Measurements from ENCODE around the gene CDH24. TPM values are rescaled to one million over a fixed set of nuclear protein-coding genes. Genes with fewer than 3 reads are reported as not detected.

The CDH24 gene
- total RNA-seq, 4 donors from 2014 or later: 3.4 to 8.4 (median 5.7) TPM

DNA sequence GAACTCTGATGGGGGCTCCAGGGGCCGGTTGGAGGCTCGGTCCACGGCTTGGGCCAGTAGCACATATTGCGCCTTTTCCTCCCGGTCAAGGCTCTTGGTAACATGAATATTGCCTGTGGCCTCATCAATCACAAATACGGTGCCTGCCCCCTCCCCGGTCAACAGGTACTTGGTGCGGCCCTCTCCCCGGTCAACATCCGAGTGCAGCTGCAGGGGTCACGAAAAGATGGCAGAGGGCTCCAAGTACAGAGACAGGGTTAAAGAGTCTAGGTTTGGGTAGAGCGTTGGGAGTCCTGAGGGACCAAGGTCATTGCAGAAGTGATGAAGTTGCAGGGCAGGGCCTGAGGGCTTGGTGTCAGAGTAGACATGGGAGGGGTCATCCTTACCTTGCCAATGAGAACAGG, 2.2 kb downstream of the CDH24 start:
- peaks cover 20% of the 10 kb centered on the region for H3K4me1 ChIP-seq
- H3K27ac ChIP-seq: no peak overlapping the region
- 99% methylated on average over 12 of the region's 12 CpGs for WGBS
- no peak overlapping the region for H3K4me3 ChIP-seq
- no peaks in the 10 kb centered on the region for H3K27me3 ChIP-seq
- TF ChIP-seq EP300 (IDR thresholded peaks at IDR 0.05): no peak
- TF ChIP-seq, protein P1, sequence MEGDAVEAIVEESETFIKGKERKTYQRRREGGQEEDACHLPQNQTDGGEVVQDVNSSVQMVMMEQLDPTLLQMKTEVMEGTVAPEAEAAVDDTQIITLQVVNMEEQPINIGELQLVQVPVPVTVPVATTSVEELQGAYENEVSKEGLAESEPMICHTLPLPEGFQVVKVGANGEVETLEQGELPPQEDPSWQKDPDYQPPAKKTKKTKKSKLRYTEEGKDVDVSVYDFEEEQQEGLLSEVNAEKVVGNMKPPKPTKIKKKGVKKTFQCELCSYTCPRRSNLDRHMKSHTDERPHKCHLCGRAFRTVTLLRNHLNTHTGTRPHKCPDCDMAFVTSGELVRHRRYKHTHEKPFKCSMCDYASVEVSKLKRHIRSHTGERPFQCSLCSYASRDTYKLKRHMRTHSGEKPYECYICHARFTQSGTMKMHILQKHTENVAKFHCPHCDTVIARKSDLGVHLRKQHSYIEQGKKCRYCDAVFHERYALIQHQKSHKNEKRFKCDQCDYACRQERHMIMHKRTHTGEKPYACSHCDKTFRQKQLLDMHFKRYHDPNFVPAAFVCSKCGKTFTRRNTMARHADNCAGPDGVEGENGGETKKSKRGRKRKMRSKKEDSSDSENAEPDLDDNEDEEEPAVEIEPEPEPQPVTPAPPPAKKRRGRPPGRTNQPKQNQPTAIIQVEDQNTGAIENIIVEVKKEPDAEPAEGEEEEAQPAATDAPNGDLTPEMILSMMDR (IDR thresholded peaks at IDR 0.05): no peak
- no peak for TF ChIP-seq POLR2AphosphoS5 (IDR thresholded peaks at IDR 0.05)
- no peak for TF ChIP-seq POLR2A (IDR thresholded peaks at IDR 0.05)
- H3K36me3 ChIP-seq: peaks cover 16% of the 10 kb centered on the region
- DNase-seq (ENCODE audit: low spot score in 2 of 2): no peak
- H3K9me3 ChIP-seq: no peaks in the 10 kb centered on the region

DNA sequence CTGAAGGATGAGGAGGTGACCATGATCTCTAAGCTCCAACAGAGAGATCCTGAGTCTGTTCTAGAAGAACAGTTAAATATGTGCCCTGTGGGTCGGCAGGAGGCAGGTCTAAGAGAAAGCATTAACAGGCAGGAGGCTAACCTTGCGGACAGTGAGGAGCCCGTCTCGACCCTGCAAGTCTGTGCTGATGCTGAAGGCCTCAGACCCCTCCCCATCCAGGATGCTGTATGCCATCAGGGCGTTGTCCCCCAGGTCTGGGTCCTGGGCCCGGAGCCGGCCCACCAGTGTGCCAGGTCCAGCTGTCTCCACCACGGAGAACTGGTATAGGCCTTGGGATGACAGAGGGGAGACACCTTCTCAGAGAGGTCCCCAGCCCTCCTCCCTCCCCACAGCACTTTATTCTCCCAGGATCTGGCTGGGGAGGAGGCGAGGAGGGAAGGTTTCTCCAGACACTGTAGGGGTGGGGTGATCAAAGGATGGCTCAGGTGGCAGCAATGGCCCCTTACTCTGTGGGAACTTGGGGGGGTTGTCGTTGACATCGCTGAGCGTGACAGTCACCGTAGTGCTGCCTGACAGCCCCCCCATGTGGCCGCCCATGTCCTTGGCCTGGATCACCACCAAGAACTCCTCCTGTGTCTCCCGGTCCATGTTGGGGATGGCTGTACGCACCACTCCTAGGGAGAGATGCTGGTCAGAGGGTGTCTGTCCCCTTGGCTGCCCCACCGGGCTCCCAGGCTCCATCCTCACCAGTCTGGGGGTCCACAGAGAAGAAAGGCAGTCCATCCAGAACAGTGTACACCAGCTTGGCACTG, 3.1 kb downstream of the CDH24 start:
- DNase-seq (ENCODE audit: low spot score in 2 of 2): no peak
- H3K36me3 ChIP-seq: peaks cover 7% of the 10 kb centered on the region
- no peak overlapping the region for H3K4me3 ChIP-seq
- H3K9me3 ChIP-seq: no peaks in the 10 kb centered on the region
- WGBS: 80% methylated on average over 16 of the region's 17 CpGs
- peaks cover 20% of the 10 kb centered on the region for H3K4me1 ChIP-seq
- H3K27me3 ChIP-seq: no peaks in the 10 kb centered on the region
- TF ChIP-seq EP300 (IDR thresholded peaks at IDR 0.05): no peak
- TF ChIP-seq POLR2AphosphoS5 (IDR thresholded peaks at IDR 0.05): no peak
- TF ChIP-seq POLR2A (IDR thresholded peaks at IDR 0.05): no peak
- H3K27ac ChIP-seq: no peak overlapping the region

DNA sequence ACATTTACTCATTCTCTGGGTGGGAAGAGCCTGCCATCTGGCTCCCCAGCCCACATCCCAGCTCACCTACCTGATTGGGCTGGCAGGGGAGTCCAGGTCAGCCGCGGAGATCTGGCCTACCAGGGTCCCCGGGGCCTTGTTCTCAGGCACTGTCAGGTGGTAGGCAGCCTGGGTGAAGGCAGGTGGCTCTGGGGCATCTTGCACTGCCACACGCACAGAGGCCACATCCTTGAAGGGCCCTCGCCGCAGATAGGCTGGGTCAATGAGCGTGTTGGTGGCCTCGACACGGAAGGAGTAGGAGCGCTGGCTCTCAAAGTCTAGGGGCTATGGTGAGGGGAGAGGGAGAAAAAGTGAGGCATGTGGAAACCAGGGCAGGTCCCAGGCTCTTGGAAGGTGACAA, 3.9 kb downstream of the CDH24 start:
- 99% methylated on average over 8 of the region's 10 CpGs for WGBS
- H3K9me3 ChIP-seq: no peaks in the 10 kb centered on the region
- DNase-seq (ENCODE audit: low spot score in 2 of 2): no peak
- TF ChIP-seq, protein P1 (IDR thresholded peaks at IDR 0.05): no peak
- TF ChIP-seq POLR2A (IDR thresholded peaks at IDR 0.05) (no peak), EP300 (IDR thresholded peaks at IDR 0.05) (no peak), POLR2AphosphoS5 (IDR thresholded peaks at IDR 0.05) (no peak)
- H3K4me1 ChIP-seq: peaks cover 20% of the 10 kb centered on the region
- H3K27me3 ChIP-seq: no peaks in the 10 kb centered on the region
- H3K27ac ChIP-seq: no peak overlapping the region
- no peak overlapping the region for H3K4me3 ChIP-seq
- H3K36me3 ChIP-seq: no peaks in the 10 kb centered on the region

DNA sequence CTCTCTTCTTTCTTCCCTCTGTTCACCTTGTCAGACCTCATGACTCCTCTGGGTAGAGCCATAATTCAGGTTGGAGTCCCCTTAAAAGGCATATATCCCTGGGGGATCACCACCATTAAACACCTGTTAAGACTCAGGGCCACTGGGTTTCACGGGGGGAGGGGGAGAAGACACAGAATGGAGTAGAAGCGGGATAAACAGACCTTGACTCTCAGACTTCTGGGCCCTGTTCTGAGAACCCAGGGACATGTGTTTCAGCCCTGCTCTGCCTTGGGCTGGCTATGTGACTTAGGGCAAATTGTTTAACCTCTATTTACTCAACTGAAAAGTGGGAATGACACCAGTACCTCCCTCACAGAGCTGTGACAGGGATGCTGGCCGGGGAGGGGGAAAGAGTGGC, 4.6 kb downstream of the CDH24 start:
- peaks cover 15% of the 10 kb centered on the region for H3K4me1 ChIP-seq
- no peak overlapping the region for H3K27ac ChIP-seq
- no peaks in the 10 kb centered on the region for H3K9me3 ChIP-seq
- WGBS: 74% methylated on average over 3 of the region's 3 CpGs
- DNase-seq (ENCODE audit: low spot score in 2 of 2): peak in 1 of 2 donors; percentile 26
- TF ChIP-seq POLR2AphosphoS5 (IDR thresholded peaks at IDR 0.05) (no peak), POLR2A (IDR thresholded peaks at IDR 0.05) (no peak), EP300 (IDR thresholded peaks at IDR 0.05) (no peak)
- TF ChIP-seq, protein P1 (IDR thresholded peaks at IDR 0.05): no peak
- no peaks in the 10 kb centered on the region for H3K36me3 ChIP-seq
- H3K4me3 ChIP-seq: no peak overlapping the region
- H3K27me3 ChIP-seq: no peaks in the 10 kb centered on the region

DNA sequence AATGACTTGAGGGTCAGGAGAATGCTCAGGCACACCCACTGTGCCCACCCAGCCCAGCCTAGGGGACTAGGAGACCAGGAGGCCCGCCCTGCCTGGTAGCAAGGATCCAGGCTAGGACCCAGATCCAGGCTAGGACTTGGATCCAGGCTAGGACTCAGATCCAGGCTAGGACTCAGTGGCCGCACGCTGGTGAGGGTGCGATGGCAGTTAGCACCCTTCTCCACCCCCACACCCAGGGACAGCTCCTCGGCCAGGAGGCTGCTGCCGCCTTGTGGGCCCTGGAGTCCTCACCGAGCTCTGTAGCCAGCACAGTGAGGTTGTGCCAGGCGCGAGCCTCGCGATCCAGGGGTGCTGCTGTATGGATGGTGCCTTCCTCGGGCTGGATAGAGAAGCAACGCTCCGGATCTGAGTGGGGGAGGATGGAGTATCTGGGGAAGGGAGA, 5.1 kb downstream of the CDH24 start:
- no peak for TF ChIP-seq POLR2A (IDR thresholded peaks at IDR 0.05)
- TF ChIP-seq, protein P1 (IDR thresholded peaks at IDR 0.05): peak in 1 of 2 donors; percentile 38
- no peak for TF ChIP-seq EP300 (IDR thresholded peaks at IDR 0.05)
- no peak for TF ChIP-seq POLR2AphosphoS5 (IDR thresholded peaks at IDR 0.05)
- H3K27me3 ChIP-seq: no peaks in the 10 kb centered on the region
- H3K4me1 ChIP-seq: peaks cover 15% of the 10 kb centered on the region
- 47% methylated on average over 7 of the region's 14 CpGs for WGBS
- no peak for DNase-seq (ENCODE audit: low spot score in 2 of 2)
- H3K9me3 ChIP-seq: no peaks in the 10 kb centered on the region
- no peaks in the 10 kb centered on the region for H3K36me3 ChIP-seq
- no peak overlapping the region for H3K27ac ChIP-seq
- H3K4me3 ChIP-seq: no peak overlapping the region
